IPS-18c (cell line): ENCODE measurements around the gene EID2B.
A peak's percentile ranks its signal among the peaks of the same experiment; 100 is the strongest.

Experiments
- H3K4me3 ChIP-seq: 2 replicates; pipeline ENCODE4 v1.7.0; 2013; ENCODE audit warnings: low read depth, mild to moderate bottlenecking, low read length, moderate library complexity; ENCODE audit not compliant: insufficient read depth
- H3K9me3 ChIP-seq: one replicate; pipeline ENCODE4 v1.6.1; 2013; ENCODE audit warnings: mild to moderate bottlenecking, low read length, moderate library complexity; ENCODE audit not compliant: control insufficient read depth, insufficient read depth

Gene EID2B

DNA sequence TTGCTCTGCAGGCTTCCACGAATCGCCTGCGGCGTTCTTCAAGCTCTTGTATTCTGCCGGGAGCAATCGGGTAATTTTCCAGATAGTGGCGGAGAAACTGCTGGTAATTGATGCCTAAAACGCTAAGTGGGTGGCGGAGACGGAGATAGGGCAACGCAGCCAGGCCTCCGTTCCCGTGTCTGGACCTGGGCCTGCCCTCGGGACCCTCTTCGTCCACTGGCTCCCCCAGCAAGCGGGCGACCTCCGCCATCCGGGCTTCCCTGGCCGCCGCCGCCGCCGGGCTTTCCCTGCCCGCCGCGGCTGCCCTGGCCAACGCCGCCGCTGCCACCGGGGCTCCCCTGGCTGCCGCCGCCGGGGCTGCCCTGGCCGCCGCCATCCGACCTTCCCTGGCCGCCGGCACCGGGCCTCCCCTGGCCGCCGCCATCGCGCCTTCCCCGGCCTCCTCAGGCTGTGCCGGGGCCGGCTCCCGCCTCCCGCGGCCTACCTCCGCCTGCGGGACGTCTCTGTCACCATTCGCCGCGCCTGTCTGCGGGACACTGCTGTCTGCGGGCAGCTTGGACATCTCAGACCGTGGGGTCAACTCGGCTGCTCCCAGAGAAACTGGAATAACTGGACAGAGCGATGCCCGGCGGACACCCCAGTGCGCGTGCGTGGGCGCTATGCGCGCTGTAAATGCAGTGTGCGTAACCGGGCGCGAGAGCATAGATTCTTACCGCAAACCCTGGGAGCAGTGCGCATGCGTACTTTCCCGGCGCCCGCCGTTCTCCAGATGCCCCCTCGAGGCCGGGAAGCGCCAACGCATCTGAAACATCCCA is 7.1 kb upstream of the EID2B start, which contains the start of gene EID2:
TSS of gene EID2 (minus strand) at position 644 of the 815 bp plus-strand sequence. CDS start at position 562, 82 bp downstream.
- Histone ChIP-seq H3K4me3 (peak within 1 kb of the TSS; percentile 90), H3K9me3 (no peaks in the 10 kb centered on the region)

DNA sequence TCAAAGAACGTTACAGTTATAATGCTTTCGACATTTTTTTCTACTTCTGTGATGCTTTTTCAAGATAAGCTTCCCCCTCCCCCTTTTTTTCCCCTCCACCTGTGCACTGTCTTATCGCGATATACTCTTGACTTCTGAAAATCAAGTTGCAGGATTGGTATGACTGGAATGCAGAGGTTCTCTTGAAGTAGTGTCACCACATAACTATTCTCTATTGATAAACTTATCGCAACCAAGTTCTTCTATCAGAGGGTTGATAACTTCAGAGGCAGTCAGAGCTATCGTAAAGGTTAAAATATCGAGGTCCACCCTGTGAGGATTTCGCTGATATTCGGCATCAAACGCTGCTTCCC is 6.5 kb upstream of the EID2B start:
- Histone ChIP-seq H3K4me3 (peak overlapping the region; percentile 90), H3K9me3 (no peaks in the 10 kb centered on the region)

DNA sequence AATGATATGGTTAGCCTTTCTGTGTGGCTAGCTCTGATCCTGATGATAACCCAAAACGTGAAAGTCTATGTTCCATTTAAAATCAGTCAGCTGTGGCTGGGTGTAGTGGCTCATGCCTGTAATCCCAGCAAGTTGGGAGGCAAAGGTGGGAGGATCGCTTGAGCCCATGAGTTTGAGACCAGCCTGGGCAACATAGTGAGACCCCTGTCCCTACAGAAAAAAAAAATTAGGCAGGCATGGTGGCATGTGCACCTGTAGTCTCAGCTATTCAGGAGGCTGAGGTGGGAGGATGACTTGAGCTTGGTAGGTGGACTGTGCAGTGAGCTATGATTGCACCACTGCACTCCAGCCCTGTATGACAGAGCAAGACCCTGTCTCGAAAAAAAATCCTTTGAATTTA is 1.1 kb upstream of the EID2B start:
- H3K4me3 ChIP-seq, result no peak overlapping the region

DNA sequence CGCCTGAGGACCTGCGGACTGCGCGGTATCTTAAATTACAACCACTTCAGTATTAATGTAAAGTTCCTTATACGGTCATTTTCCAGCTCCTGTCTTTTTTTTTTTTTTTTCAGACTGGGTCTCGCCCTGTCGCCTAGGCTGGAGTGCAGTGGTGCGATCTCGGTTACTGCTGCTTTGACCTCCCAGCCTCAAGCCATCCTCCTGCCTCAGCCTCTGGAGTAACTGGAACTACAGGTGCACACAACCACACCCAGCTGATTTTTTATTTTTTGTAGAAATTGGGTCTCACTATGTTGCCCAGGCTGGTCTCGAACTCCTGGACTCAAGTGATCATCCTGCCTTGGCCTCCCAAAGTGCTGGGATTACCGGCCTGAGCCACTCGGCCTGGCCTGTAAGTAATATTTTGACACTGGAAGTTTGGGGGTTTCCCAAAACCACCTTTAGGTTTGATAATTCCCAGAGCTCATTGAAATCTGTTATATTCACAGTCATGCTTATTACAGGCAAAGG is 406 bp upstream of the EID2B start:
- Histone ChIP-seq H3K9me3 (no peaks in the 10 kb centered on the region), H3K4me3 (no peak overlapping the region)

More for the DNA sequence above, 1.1 kb upstream of the EID2B start:
- H3K9me3 ChIP-seq, result no peaks in the 10 kb centered on the region

DNA sequence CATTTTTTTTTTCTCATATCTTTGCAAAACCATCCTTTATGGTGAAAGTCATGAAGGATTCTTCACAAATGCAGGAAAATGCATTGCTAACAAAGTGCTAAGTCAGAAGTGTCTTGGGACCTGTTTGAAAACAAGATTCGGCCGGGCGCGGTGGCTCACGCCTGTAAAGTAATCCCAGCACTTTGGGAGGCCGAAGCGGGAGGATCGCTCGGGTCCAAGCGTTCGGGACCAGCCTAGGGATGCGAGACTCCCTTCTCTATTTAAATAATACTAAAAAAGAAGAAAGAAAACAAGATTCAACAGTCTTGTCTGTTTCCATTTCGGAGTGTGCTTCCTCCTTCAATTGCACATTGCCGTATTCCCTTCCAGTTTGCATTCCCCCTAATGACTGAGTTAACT is 819 bp downstream of the EID2B start:
- peak overlapping the region; percentile 92 for H3K4me3 ChIP-seq
- no peaks in the 10 kb centered on the region for H3K9me3 ChIP-seq

DNA sequence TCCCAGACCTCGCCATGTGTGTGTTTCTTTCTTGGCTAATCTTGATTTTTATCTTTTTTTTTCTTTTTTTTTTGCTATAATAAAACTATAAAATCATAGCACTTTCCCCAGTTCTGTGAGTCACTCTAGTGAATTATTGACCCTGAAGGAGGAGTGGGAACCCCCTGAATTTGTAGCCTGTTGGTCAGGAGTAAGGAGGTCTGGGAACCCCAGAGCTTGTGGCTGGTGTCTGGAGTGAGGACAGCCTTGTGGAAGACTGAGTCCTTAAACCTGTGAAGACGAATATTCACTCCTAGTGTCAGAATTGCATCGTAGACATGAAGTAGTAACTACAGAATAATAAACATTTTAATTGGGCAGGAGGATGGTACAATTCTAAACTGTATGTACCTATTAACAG is 7.4 kb downstream of the EID2B start:
- Histone ChIP-seq H3K4me3 (no peak overlapping the region), H3K9me3 (no peaks in the 10 kb centered on the region)

GRCh38 chr19:39524495-39524894 is 8.2 kb downstream of the EID2B start:
- Histone ChIP-seq H3K4me3 (no peak overlapping the region), H3K9me3 (no peaks in the 10 kb centered on the region)

DNA sequence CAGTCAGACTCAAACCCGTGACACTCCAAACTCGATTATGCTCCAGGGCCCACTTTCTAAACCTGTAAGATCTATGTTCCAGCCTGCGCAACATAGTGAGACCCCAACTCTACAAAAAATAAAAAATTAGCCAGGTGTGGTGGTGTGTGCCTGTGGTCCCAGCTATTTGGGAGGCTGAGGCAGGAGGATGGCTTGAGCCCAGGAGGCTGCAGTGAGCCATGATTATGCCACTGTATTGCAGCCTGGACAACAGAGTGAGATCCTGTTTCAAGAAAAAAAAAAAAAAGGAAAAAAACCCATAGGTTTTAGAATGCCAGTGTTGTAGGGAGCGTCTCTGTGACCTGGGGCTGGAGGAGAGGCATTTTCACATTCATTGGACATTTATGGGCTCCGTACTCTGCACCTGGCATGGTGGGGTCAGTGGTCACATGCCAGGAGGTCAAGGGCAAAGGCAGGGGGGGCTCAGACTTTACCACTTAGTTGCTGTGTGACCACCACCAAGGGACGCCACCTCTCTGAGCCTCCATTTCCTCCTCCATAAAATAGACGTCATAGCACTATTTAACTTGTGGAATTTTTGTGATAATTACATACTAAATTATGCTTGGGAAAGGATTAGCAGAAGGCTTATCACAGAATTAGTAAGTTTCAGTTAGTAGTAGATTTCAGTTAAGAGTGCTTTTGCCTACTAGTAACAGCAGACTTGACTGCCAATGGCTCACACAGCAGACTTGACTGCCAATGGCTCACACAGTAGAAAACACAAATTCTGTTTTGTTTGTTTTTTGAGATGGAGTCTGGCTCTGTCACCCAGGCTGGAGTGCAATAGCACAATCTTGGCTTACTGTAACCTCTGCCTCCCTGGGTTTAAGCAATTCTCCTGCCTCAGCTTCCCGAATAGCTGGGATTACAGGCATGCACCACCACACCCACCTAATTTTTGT is 11.8 kb downstream of the EID2B start:
- Histone ChIP-seq H3K4me3 (no peak overlapping the region), H3K9me3 (peaks cover 2% of the 10 kb centered on the region)

- H3K4me3 ChIP-seq, result no peak overlapping the region
Measured at GRCh38 chr19:39518975-39519374, 13.7 kb downstream of the EID2B start.

GRCh38 chr19:39518458-39518857 is 14.2 kb downstream of the EID2B start:
- Histone ChIP-seq H3K4me3 (no peak overlapping the region), H3K9me3 (peaks cover 6% of the 10 kb centered on the region)

More at GRCh38 chr19:39518975-39519374, 13.7 kb downstream of the EID2B start:
- peaks cover 6% of the 10 kb centered on the region for H3K9me3 ChIP-seq

GRCh38 chr19:39517432-39517831 is 15.2 kb downstream of the EID2B start:
- no peak overlapping the region for H3K4me3 ChIP-seq

DNA sequence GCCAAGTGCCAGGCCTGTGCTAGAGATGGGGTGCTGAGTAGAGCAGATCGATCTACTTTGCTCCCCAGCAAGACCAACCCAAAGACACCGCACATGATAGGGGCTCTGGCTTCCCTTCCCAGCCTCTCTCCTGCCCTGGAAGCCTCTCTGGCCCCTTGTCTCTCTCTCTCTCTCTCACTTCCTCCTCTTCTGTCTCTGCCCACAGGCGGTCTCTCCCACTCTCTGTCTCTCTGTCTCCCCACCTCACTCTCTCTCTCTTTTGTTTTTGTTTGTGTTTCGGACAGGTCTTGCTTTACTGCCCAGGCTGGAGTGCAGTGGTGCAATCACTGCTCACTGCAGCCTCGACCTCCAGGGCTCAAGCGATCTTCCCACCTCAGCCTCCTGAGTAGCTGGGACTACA is 16.4 kb downstream of the EID2B start:
- peak overlapping the region; percentile 91 for H3K4me3 ChIP-seq
- peaks cover 6% of the 10 kb centered on the region for H3K9me3 ChIP-seq

More at GRCh38 chr19:39517432-39517831, 15.2 kb downstream of the EID2B start:
- H3K9me3 ChIP-seq, result peaks cover 6% of the 10 kb centered on the region

- Histone ChIP-seq H3K4me3 (peak overlapping the region; percentile 91), H3K9me3 (peaks cover 6% of the 10 kb centered on the region)
Measured at GRCh38 chr19:39515551-39516191, 17.0 kb downstream of the EID2B start.

- peaks cover 6% of the 10 kb centered on the region for H3K9me3 ChIP-seq
- H3K4me3 ChIP-seq, result peak within 1 kb of the TSS; percentile 91
Measured at GRCh38 chr19:39514840-39515550, 17.7 kb downstream of the EID2B start, which contains the start of gene SELENOV. TSS of gene SELENOV (plus strand) at chr19:39515139. CDS start at chr19:39515213, 74 bp downstream.

GRCh38 chr19:39512988-39513387 is 19.7 kb downstream of the EID2B start:
- Histone ChIP-seq H3K4me3 (no peak overlapping the region), H3K9me3 (peaks cover 4% of the 10 kb centered on the region)

- H3K9me3 ChIP-seq, result peaks cover 4% of the 10 kb centered on the region
- no peak overlapping the region for H3K4me3 ChIP-seq
Measured at GRCh38 chr19:39509233-39509632, 23.4 kb downstream of the EID2B start.
